ENCODE measurements around the gene CTNNB1.

- TF ChIP-seq CTCF (conservative IDR thresholded peaks at IDR 0.05; ENCODE audit: low read depth, low read length), result no peak
- TF ChIP-seq EZH2 (IDR thresholded peaks at IDR 0.05; ENCODE audit: borderline replicate concordance, low read depth, low read length, poor library complexity, severe bottlenecking), result no peak
Measured at GRCh38 chr3:41159588-41160189, 39.6 kb upstream of the CTNNB1 start.
